ENCODE data around the gene ZNF224.

ZNF224 gene

DNA sequence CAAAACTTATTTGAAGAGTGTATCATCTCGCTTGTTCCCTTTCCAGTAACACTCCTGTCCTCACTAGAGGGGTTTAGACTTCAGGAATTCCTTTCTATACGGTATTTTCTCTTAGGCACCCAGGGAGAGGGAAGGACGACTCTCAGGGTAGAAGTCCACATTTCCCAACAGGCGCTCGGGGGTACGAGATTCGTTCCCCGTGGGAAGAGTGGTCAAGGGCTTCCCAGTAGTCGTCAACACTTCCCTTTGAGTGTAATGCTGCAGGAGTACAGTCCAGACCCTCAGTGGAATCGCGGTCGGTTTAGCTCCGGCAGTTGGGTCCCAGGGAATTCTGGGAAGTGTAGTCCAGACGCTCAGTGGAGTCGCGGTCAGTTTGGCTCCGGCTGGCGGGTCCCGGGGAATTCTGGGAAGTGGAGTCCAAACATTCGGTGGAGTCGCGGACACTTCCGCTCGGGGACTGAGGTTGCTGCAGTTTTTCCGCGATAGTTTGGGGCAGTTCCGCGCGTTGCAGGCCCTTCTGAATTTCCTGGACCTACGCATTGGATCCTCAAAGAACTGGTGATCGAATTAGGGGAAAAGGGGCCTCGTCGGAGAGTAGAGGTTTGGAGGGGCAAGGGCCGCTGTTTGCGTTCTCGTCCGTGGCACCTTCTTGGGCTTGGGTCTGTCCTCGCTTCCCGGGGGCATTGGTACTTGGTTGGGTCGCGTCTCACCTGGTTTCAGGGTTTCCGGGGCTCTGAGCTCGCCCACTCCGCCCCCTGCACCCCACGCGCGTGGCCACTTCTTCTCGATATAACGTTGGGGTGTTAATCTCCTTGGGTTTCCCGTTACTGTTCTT is at the start of gene ZNF224:
Gene ZNF224, plus strand, starts transcription at position 431 of the 835 bp plus-strand sequence. CDS start 3,513 bp downstream, outside the sequence.
- FAIRE-seq (peak; percentile 98), DNase-seq (ENCODE audit: extremely low spot score, insufficient read length, low read depth) (peak; percentile 75)

DNA sequence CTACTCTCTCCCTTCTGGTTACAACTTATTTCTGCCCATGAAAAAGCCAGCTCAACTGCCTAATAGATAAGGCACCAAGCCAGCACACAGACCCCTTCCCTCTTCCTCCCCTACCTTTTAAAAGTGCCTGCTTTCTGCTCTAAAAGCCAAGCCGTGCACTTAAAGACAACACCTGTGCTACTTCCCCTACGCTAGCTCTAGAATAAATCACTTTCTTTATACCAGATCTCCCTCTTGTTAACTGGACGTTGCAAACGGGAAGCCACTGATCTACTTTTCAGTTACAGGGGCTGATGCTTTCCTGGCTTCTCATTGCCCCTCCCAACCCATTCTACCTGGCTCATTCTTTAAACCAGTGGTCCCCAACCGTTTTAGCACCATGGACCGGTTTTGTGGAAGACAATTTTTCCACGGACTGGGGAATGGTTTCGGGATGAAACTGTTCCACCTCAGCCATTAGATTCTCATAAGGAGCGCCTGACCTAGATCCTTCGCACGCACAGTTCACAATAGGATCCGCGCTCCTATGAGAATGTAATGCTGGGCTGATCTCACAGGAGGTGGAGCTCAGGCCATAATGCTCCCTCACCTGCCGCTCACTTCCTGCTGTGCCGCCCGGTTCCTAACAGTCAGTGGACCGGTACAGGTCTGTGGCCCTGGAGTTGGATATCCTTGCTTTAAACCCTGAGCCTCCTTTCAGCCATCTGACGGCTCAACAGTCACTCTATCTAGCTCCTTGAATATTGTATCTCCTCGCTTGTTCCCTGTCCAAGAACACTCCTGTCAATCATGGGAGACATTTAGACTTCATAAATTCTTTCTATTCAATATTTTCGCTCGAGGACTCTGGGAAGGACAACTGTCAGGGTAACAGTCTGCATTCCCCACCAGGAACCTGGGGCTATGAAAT is 43.2 kb upstream of the ZNF224 start:
- DNase-seq (ENCODE audit: extremely low spot score, insufficient read length, low read depth) (no peak), FAIRE-seq (no peak)

DNA sequence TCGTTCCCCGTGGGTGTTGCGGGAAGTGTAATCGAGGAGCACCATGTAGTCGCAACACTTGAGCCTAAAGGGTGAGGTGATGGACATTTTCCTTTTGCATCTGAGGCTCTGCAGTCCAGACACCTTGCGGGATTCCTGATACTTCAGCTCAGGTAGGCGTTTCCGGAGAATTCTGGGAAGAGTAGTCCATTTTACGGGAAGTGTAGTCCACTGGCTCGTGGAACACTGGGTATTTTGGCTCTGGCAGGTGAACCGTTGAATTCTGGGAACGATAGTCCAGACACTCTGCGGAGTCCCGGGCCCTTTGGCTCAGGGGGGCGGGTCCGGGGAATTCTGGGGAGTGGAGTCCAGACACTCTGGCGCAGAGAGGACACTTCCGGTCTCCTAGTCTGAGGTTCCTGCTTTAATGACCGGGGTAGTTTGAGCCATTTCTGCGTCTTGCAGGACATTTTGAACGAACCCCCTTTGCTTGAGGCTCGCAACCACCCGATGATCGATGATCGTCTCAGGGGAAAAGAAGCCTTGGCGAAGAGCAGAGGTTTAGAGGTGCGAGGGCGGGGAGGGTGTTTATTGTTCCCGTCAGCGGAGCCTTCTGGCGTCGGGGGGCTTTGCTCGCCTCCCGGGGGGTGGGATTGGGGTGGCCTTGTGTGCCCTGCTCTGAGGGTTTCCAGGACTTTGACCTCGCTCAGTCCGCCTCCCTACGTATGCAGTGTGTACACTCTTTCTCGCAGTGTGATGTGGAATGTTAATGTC is 42.3 kb upstream of the ZNF224 start, which contains the start of gene ZNF223:
Gene ZNF223, plus strand, starts transcription at position 387 of the 753 bp plus-strand sequence. CDS start 3,141 bp downstream, outside the sequence.
- peak; percentile 28 for DNase-seq (ENCODE audit: extremely low spot score, insufficient read length, low read depth)
- no peak for FAIRE-seq

DNA sequence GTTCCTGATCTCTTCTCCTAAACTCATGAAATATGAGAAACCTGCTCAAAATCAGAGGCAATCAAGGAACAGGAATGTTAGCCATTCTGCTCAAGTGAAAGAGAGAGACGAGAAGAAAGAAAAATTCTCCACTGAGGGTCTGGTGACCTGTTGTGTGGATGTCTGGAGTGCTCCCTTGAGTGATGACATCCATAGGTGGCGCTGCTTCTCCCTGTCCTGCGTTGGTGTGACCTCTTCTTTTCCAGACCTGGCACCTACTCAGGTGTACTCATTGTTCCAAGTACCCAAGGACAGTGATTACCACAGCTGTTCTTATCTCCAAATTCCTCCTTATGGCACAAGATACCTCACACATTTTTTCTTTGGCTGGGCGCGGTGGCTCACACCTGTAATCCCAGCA is 38.3 kb upstream of the ZNF224 start:
- no peak for DNase-seq (ENCODE audit: extremely low spot score, insufficient read length, low read depth)
- no peak for FAIRE-seq

DNA sequence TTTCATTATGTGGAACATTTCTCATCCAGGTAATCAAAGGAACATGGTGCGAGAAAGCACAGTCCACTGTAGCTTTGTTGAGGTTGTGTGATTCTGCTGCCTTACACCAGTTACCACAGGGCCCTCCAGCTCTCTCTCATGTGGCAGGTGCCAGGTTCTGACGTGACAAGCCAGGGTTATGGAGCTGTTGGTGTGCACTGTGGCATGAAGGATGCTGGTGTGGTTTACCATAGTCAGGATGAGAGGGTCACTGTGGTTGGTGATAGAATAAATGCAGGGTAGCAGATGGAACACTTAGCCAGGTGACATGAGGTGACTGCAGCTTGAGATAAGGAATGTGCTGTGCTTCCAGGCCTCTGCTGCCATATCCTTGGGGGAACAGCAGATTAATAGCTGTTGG is 34.9 kb upstream of the ZNF224 start:
- no peak for DNase-seq (ENCODE audit: extremely low spot score, insufficient read length, low read depth)
- no peak for FAIRE-seq

DNA sequence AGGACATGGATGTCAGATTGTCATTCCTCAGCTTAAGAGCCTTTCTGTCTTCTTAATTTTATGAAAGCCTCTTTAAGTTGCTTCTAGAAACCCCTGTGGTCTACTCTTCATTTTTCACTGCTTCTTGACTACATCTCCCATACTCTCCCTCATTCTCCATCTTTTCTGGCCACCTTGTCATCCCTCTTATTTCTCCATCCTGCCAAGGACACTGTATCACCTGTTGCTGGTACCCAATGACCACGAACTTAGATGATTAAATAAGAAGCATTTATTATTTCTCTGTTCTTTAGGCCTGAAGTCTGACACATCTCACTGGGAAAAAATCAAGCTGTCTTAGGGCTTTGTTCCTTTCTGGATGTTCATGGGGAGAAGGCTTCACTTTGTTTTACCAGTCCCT is 33.1 kb upstream of the ZNF224 start:
- no peak for FAIRE-seq
- no peak for DNase-seq (ENCODE audit: extremely low spot score, insufficient read length, low read depth)

DNA sequence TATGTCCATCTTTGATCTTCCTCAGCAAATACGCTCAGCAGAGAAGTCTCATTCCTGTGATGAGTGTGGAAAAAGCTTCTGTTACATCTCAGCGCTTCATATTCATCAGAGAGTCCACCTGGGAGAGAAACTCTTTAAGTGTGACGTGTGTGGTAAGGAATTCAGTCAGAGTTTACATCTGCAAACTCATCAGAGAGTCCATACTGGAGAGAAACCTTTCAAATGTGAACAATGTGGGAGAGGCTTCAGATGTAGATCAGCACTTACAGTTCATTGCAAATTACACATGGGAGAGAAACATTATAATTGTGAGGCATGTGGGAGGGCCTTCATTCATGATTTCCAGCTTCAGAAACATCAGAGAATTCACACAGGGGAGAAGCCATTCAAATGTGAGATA is 27.9 kb upstream of the ZNF224 start:
- no peak for FAIRE-seq

DNA sequence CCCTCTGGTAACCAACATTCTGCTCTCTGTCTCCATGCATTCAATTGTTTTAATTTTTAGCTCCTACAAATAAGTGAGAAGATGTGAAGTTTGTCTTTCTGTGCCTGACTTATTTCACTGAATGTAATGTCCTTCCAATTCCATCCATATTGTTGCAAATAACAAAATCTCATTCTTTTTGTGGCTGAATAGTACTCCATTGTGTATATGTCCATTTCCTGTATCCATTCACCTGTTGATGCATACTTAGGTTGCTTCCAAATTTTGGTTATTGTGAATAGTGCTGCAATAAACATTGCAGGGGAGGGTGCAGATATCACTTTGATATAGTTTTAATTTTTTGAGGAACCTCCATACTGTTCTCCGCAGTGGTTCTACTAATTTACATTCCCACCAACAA is 24.7 kb upstream of the ZNF224 start:
- FAIRE-seq: no peak
- DNase-seq (ENCODE audit: extremely low spot score, insufficient read length, low read depth): no peak

More for the DNA sequence above, 27.9 kb upstream of the ZNF224 start:
- no peak for DNase-seq (ENCODE audit: extremely low spot score, insufficient read length, low read depth)

DNA sequence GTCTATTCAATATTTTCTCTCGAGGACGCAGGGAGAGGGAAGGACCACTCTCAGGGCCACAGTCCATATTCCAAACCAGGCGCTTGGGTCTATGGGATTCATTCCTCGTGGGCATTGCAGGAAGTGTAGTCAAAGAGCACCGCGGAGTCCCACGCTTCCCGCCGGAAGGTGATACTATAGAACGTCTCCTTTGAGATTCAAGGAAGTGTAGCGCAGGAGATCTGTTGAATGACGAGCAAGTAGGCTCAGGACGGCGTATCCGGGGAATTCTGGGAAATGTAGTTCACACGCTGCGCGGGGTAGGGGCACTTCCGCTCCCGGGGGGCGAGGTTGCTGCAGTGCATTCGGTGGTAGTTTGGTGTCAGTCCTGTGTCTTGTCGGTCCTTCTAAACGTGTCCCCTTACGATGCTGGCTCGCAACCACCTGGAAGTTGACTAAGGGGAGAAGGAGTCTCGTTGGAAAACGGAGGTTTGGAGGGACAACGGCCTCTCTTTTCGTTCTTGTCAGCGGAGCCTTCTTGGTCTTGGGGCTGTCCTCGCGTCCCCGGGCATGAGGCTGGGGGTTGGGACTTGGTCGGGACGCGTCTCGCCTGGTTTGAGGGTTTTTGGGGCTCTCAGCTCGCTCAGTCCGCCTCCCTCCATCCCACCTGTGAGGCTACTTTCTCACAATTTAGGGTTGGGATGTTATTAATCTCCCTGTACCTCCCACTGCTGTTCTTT is 22.2 kb upstream of the ZNF224 start, which contains the start of gene ZNF284:
Gene ZNF284, plus strand, starts transcription at position 336 of the 719 bp plus-strand sequence. CDS start 4,231 bp downstream, outside the sequence.
- DNase-seq (ENCODE audit: extremely low spot score, insufficient read length, low read depth) (peak; percentile 64), FAIRE-seq (peak; percentile 95)

DNA sequence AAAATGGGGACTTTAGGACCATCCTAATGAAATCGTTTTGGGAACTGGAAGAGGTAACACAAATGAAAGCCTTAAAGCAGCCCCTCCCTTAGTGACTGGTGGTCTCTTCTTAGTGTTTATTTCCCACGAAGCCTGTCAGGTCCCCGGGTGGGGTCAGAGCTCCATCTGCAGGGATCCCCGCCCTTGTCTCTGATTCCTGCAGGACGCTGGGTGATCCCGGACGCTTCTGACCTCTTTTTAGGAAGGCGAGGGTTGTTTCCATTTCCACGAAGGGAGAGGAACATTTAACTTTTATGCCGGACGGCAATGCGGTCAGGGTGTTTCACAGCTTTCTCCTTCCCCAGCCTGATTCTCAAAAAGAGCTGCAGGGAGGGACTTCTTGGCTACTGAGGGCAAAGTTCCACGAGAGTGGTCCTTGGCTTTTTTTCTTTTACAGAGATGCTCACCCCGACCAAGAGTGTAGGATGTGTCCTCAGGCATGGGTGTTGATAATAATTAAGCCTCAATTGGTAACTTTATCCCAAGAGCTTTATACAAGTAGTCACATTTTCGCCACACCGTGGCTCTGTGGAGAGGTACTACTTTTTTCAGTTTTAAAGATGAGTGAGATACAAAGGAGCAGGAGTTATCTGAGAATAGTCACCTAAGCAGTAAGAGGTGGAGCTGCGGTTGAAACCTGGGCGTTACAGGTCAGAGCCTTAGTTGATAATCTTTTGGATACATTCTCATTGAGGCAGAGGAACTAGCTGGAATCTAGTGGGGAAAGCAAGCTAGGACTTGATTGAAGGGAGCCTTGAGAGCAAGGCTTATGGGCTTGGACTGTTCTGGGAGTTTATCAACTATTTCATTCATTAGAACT is 21.4 kb upstream of the ZNF224 start:
- FAIRE-seq: no peak
- no peak for DNase-seq (ENCODE audit: extremely low spot score, insufficient read length, low read depth)

DNA sequence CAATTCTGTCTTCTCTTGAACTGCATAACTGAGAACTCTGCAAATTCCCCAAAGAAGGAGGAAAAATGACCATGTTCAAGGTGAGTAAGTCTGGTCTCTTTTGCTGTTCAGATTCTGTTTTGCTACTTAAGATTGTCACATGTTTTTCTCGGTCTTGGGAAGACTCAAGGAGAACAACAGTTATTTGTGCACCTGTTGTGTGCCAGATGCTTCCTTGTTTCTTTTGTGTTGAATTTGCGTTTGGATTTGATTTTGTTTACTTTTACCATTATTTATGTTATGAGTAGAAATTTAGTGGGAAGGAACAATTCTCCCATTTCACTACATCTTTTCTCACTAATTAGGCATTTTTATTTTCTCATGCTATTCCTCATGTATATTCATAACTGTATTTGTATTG is 17.8 kb upstream of the ZNF224 start:
- no peak for DNase-seq (ENCODE audit: extremely low spot score, insufficient read length, low read depth)
- no peak for FAIRE-seq

DNA sequence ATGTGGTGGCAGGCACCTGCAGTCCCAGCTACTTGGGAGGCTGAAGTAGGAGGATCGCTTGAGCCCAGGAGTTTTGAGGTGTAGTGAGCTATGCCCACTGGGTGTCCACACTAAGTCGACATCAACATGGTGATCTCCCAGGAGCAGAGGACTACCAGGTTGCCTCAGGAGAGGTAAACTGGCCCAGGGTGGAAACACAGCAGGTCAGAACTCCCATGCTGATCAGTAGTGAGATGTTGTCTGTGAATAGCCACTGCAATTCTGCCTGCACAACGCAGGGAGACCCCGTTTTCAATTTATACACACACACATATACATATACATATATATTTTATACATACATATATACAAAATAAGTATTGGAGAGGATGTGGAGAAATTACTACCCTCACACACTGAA is 2.1 kb upstream of the ZNF224 start:
- FAIRE-seq: no peak
- no peak for DNase-seq (ENCODE audit: extremely low spot score, insufficient read length, low read depth)

DNA sequence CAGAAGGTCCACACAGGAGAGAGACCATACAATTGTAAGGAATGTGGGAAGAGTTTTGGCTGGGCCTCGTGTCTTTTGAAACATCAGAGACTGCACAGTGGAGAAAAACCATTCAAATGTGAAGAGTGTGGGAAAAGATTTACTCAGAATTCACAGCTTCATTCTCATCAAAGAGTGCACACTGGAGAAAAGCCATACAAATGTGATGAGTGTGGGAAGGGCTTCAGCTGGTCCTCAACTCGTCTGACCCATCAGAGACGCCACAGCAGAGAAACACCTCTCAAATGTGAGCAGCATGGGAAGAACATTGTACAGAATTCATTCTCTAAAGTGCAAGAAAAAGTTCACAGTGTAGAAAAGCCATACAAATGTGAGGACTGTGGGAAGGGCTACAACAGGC is 13.6 kb downstream of the ZNF224 start:
- DNase-seq (ENCODE audit: extremely low spot score, insufficient read length, low read depth) (no peak), FAIRE-seq (no peak)

DNA sequence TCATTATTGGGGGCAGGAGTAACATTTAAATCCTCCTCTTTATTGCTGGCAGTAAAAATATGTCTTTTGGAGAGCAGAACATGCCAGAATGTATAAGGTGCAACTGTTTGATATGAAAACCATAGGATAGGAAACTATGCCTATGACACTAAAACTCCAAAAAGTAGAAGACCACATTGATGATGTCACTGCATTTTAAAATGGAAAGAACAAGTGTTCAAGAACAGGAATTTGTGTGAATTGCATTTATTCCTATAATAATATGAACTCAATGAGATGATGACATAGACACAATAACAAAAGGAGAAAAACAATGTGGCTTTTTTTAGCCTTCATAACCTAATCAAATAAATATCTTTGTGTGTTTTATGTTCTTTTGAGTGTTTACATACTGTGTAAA is 15.3 kb downstream of the ZNF224 start:
- DNase-seq (ENCODE audit: extremely low spot score, insufficient read length, low read depth) (no peak), FAIRE-seq (no peak)

DNA sequence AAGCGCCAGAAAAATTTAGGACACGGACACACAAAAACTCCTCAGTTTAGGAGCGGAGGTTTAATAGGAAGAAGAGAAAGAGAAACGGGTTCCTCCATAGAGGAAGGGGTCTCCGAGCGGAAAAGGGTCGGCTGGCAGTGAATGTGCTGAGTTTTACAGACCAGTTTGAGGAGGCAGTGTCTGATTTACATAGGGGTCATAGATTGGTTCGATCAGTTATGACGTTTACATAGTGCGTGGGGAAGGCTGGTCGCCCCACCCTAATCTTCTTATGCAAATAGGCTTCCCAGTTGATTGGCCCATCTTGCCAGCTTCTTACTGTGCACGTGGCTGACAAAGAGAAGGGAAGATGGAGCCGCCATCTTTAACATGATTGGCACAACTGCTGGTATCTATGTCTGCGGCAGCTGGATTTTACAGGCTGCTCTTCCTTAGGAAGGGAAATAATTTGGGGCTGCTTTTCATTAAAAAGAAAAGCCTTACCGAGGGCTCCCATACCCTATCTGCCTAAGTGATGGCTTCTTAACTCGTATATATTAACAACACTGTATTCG is 17.8 kb downstream of the ZNF224 start:
- FAIRE-seq: no peak

DNA sequence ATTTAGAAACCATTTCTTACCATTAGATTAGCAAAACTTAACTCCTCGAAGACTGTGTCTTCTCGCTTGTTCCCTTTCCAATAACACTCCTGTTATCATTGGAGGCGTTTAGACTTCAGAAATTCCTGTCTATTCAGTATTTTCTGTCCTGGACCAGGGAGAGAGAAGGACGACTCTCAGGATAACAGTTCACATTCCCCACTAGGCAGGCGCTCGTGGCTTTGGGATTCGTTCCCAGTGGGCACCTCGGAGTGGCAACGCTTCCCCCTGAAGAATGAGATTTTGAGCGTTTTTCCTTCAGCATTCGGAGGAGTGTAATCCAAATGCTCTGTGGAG is 18.6 kb downstream of the ZNF224 start:
- FAIRE-seq (no peak), DNase-seq (ENCODE audit: extremely low spot score, insufficient read length, low read depth) (no peak)

More for the DNA sequence above, 17.8 kb downstream of the ZNF224 start:
- DNase-seq (ENCODE audit: extremely low spot score, insufficient read length, low read depth): no peak

DNA sequence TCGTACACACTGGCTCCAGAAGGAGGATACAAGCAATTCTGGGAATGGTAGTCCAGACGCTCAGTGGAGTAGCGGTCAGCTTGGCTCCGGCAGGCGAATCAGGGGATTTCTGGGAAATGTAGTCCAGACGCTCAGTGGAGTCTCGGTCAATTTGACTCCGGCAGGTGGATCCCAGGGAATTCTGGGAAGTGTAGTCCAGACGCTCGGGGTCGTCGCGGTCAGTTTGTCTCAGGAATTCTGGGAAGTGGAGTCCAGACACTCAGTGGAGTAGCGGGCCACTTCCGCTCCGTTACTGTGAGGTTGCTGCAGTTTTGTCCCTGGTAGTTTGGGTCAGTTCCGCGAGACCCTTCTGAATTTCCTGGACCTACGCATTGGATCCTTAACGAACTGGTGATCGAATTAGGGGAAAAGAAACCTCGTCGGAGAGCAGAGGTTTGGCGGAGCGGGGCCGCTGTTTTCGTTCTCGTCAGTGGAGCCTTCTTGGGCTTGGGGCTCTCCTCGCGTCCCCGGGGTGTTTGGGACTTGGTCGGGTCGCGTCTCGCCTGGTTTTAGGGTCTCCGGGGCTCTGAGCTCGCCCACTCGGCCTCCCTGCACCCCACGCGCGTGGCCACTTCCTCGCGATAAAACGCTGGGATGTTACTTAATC is 19.1 kb downstream of the ZNF224 start, which contains the start of gene ZNF225:
Gene ZNF225, plus strand, starts transcription at position 262 of the 646 bp plus-strand sequence. CDS start 2,429 bp downstream, outside the sequence.
- peak; percentile 75 for DNase-seq (ENCODE audit: extremely low spot score, insufficient read length, low read depth)
- FAIRE-seq: peak; percentile 99

All from GM18507 (cell line).